HEK293 (cell line): ENCODE results near the gene TCEA3.
A peak's percentile ranks its signal among the peaks of the same experiment; 100 is the strongest.

ENCODE experiments used
- CTCF ChIA-PET: fragments of 350-600 bp; formaldehyde crosslinking; extraction: SDS; loops from one replicate; lab custom pipeline; 2021; ENCODE audit warnings: antibody characterized with exemption; lab: Yijun Ruan, JAX
- POLR2A ChIA-PET: fragments of 300-600 bp; formaldehyde crosslinking; extraction: SDS; loops from one replicate; lab custom pipeline; 2020; ENCODE audit warnings: antibody characterized with exemption, inconsistent platforms; lab: Yijun Ruan, JAX
- H3K27ac ChIP-seq: fragments of 200-500 bp; sonication (Bioruptor generic); 2 replicates; pipeline ENCODE4 v1.5.1; 2014; ENCODE audit warnings: low read depth, low read length, control low read depth, inconsistent platforms; ENCODE audit errors: extremely low read depth
- H3K36me3 ChIP-seq, 2 experiments: fragments of 200-500 bp in 1 of 2; sonication (Bioruptor generic) in 1 of 2; 1 replicate in 1 of 2; 2 replicates in 1 of 2; pipeline ENCODE4 v1.5.1; 2014 to 2017; ENCODE audit warnings: inconsistent platforms in 2 of 2, low read length in 2 of 2; ENCODE audit not compliant: control insufficient read depth in 2 of 2, insufficient read depth in 1 of 2
- H3K4me1 ChIP-seq: fragments of 200-500 bp; sonication (Bioruptor generic); 2 replicates; pipeline ENCODE4 v1.5.1; 2014; ENCODE audit warnings: mild to moderate bottlenecking, low read length, inconsistent platforms; ENCODE audit not compliant: control insufficient read depth, insufficient read depth
- H3K4me3 ChIP-seq: 2 replicates; pipeline ENCODE4 v1.5.1; 2011; ENCODE audit warnings: low read depth, mild to moderate bottlenecking, control low read depth, low read length, moderate library complexity
- H3K9me3 ChIP-seq: fragments of 200-500 bp; sonication (Bioruptor generic); 2 replicates; pipeline ENCODE4 v1.5.1; 2014; ENCODE audit warnings: low read depth, low read length, inconsistent platforms; ENCODE audit not compliant: control insufficient read depth, insufficient read depth
- ELK4 ChIP-seq: IDR thresholded peaks from 2 replicates; pipeline ENCODE4 v1.6.1; 2011; ENCODE audit warnings: mild to moderate bottlenecking, low read depth, low read length, borderline replicate concordance
- KLF9 ChIP-seq: fragments of 450-650 bp; formaldehyde crosslinking; IDR thresholded peaks from 2 replicates; pipeline ENCODE4 v1.5.1; 2016; ENCODE audit warnings: missing biosample characterization, missing genetic modification characterization, low read depth
- MYNN ChIP-seq: fragments of 450-650 bp; formaldehyde crosslinking; IDR thresholded peaks from 2 replicates; pipeline ENCODE4 v1.5.1; 2016; ENCODE audit warnings: missing biosample characterization, missing genetic modification characterization, borderline replicate concordance
- OVOL3 ChIP-seq: fragments of 450-650 bp; formaldehyde crosslinking; IDR thresholded peaks from 2 replicates; pipeline ENCODE4 v1.5.1; 2016; ENCODE audit warnings: missing biosample characterization, missing genetic modification characterization
- SCRT1 ChIP-seq: fragments of 450-650 bp; formaldehyde crosslinking; IDR thresholded peaks from 2 replicates; pipeline ENCODE4 v1.5.1; 2016; ENCODE audit warnings: missing biosample characterization, missing genetic modification characterization, borderline replicate concordance
- SETDB1 ChIP-seq: IDR thresholded peaks from one replicate; pipeline ENCODE4 v1.6.1; 2017; ENCODE audit warnings: mild to moderate bottlenecking, low read length, moderate library complexity, mixed read lengths; ENCODE audit not compliant: insufficient read length
- WT1 ChIP-seq: fragments of 450-650 bp; formaldehyde crosslinking; IDR thresholded peaks from 2 replicates; pipeline ENCODE4 v1.5.1; 2016; ENCODE audit warnings: missing biosample characterization, missing genetic modification characterization
- ZBTB1 ChIP-seq: fragments of 450-650 bp; formaldehyde crosslinking; IDR thresholded peaks from 2 replicates; pipeline ENCODE4 v1.5.1; 2016; ENCODE audit warnings: missing biosample characterization, missing genetic modification characterization
- ZBTB10 ChIP-seq: fragments of 450-650 bp; formaldehyde crosslinking; IDR thresholded peaks from 2 replicates; pipeline ENCODE4 v1.5.1; 2016; ENCODE audit warnings: missing biosample characterization, missing genetic modification characterization
- ZBTB17 ChIP-seq: fragments of 450-650 bp; formaldehyde crosslinking; IDR thresholded peaks from 2 replicates; pipeline ENCODE4 v1.5.1; 2016; ENCODE audit warnings: missing biosample characterization, missing genetic modification characterization
- ZBTB6 ChIP-seq: fragments of 450-650 bp; formaldehyde crosslinking; IDR thresholded peaks from 2 replicates; pipeline ENCODE4 v1.5.1; 2017; ENCODE audit warnings: missing biosample characterization, missing genetic modification characterization
- ZBTB7A ChIP-seq: fragments of 450-650 bp; formaldehyde crosslinking; IDR thresholded peaks from 2 replicates; pipeline ENCODE4 v1.5.1; 2016; ENCODE audit warnings: low read depth, missing biosample characterization, missing genetic modification characterization
- ZFP3 ChIP-seq: fragments of 450-650 bp; formaldehyde crosslinking; IDR thresholded peaks from 2 replicates; pipeline ENCODE4 v1.5.1; 2016; ENCODE audit warnings: low read depth, missing biosample characterization, missing genetic modification characterization
- ZNF169 ChIP-seq: fragments of 450-650 bp; formaldehyde crosslinking; IDR thresholded peaks from 2 replicates; pipeline ENCODE4 v1.5.1; 2016; ENCODE audit warnings: missing biosample characterization, missing genetic modification characterization
- ZNF211 ChIP-seq: fragments of 450-650 bp; formaldehyde crosslinking; IDR thresholded peaks from 2 replicates; pipeline ENCODE4 v1.5.1; 2016; ENCODE audit warnings: low read depth, missing biosample characterization, missing genetic modification characterization
- ZNF266 ChIP-seq: fragments of 450-650 bp; formaldehyde crosslinking; IDR thresholded peaks from 2 replicates; pipeline ENCODE4 v1.5.1; 2016; ENCODE audit warnings: missing biosample characterization, missing genetic modification characterization, low read depth
- ZNF302 ChIP-seq: fragments of 450-650 bp; formaldehyde crosslinking; IDR thresholded peaks from 2 replicates; pipeline ENCODE4 v1.5.1; 2016; ENCODE audit warnings: missing biosample characterization, missing genetic modification characterization, low read depth
- ZNF37A ChIP-seq: fragments of 450-650 bp; IDR thresholded peaks from 2 replicates; pipeline ENCODE4 v1.5.1; 2018; ENCODE audit warnings: missing biosample characterization, missing genetic modification characterization
- ZNF423 ChIP-seq: fragments of 450-650 bp; formaldehyde crosslinking; IDR thresholded peaks from 2 replicates; pipeline ENCODE4 v1.5.1; 2016; ENCODE audit warnings: missing biosample characterization, missing genetic modification characterization
- ZNF449 ChIP-seq: fragments of 450-650 bp; formaldehyde crosslinking; IDR thresholded peaks from 2 replicates; pipeline ENCODE4 v1.5.1; 2017; ENCODE audit warnings: missing biosample characterization, mild to moderate bottlenecking, missing genetic modification characterization, moderate library complexity
- ZNF660 ChIP-seq: fragments of 450-650 bp; IDR thresholded peaks from 2 replicates; pipeline ENCODE4 v1.5.1; 2018; ENCODE audit warnings: missing biosample characterization, mild to moderate bottlenecking, missing genetic modification characterization
- ZSCAN18 ChIP-seq: fragments of 450-650 bp; formaldehyde crosslinking; IDR thresholded peaks from 2 replicates; pipeline ENCODE4 v1.5.1; 2016; ENCODE audit warnings: missing biosample characterization, missing genetic modification characterization

Gene TCEA3

GRCh38 chr1:23431431-23431830, 6.9 kb upstream of the TCEA3 start:
- no peak for TF ChIP-seq MYNN (tag by site-specific recombination)
- no peak for TF ChIP-seq WT1 (tag by site-specific recombination)
- TF ChIP-seq ZNF266 (tag by site-specific recombination), result no peak
- TF ChIP-seq ZBTB10 (tag by site-specific recombination), result no peak
- peak; percentile 98 for TF ChIP-seq ZNF660 (tag by site-specific recombination)
- Histone ChIP-seq H3K27ac (no peak overlapping the region), H3K36me3 (peaks cover 0 to 82% of the 10 kb centered on the region in 2 experiments; a peak in 1 of 3 replicates), H3K4me1 (no peaks in the 10 kb centered on the region), H3K4me3 (no peak overlapping the region), H3K9me3 (no peaks in the 10 kb centered on the region)
- ChIA-PET CTCF (no interaction called here), POLR2A (no interaction called here)

- Histone ChIP-seq H3K4me1 (no peaks in the 10 kb centered on the region), H3K27ac (no peak overlapping the region), H3K36me3 (peaks cover 0 to 80% of the 10 kb centered on the region in 2 experiments; a peak in 1 of 3 replicates), H3K4me3 (no peak overlapping the region), H3K9me3 (no peaks in the 10 kb centered on the region)
- POLR2A ChIA-PET, result interaction anchor here (0.6 kb wide), 1 partner anchor 12 kb away, joined by 4 read pairs; no protein-coding TSS in a partner anchor
- TF ChIP-seq ZBTB6 (tag by site-specific recombination), result no peak
- TF ChIP-seq ZNF37A (tag by site-specific recombination), result no peak
- TF ChIP-seq SCRT1 (tag by site-specific recombination), result no peak
- TF ChIP-seq ZBTB1 (tag by site-specific recombination), result no peak
- TF ChIP-seq ZNF449, result no peak
- no peak for TF ChIP-seq ZNF211
- TF ChIP-seq KLF9, result no peak
- no peak for TF ChIP-seq SETDB1
- CTCF ChIA-PET, result interaction anchor here (1.1 kb wide), 1 partner anchor 261 kb away, joined by 3 read pairs; the partner anchor contains the start of gene RPL11
Measured at GRCh38 chr1:23430803-23431202, 6.3 kb upstream of the TCEA3 start.

- Histone ChIP-seq H3K36me3 (peaks cover 0 to 58% of the 10 kb centered on the region in 2 experiments; a peak in 1 of 3 replicates), H3K9me3 (no peaks in the 10 kb centered on the region), H3K4me3 (no peak overlapping the region), H3K27ac (no peak overlapping the region), H3K4me1 (no peaks in the 10 kb centered on the region)
- POLR2A ChIA-PET, result no interaction called here
- no peak for TF ChIP-seq ZBTB17 (tag by site-specific recombination)
- TF ChIP-seq ZBTB7A (tag by site-specific recombination), result no peak
- no peak for TF ChIP-seq ZSCAN18 (tag by site-specific recombination)
- TF ChIP-seq ZNF302, result no peak
- TF ChIP-seq ELK4, result no peak
- TF ChIP-seq OVOL3 (tag by site-specific recombination), result no peak
- TF ChIP-seq ZFP3 (tag by site-specific recombination), result no peak
- no peak for TF ChIP-seq ZNF169 (tag by site-specific recombination)
- TF ChIP-seq ZNF423 (tag by site-specific recombination), result no peak
- TF ChIP-seq, all 188 proteins: peak for 0
- CTCF ChIA-PET, result no interaction called here
Measured at GRCh38 chr1:23428136-23428905, 3.8 kb upstream of the TCEA3 start.
